Nephron progenitor cell (in vitro differentiated cells): ENCODE results near the gene SPRR2E.
"Not testable (repeated sequence)": the region's sequence is repeated elsewhere in the genome, so short reads cannot be mapped to it uniquely, and the experiment has no call there.

Source experiments
- DNase-seq: peaks from one replicate; pipeline ENCODE4 v3.0.0; 2021
- H3K27ac Mint-ChIP-seq: 2 replicates; pipeline ENCODE4 v1.8.0; 2021; ENCODE audit warnings: mild to moderate bottlenecking, moderate library complexity, mixed read lengths
- H3K27me3 Mint-ChIP-seq: 2 replicates; pipeline ENCODE4 v1.8.0; 2021; ENCODE audit warnings: mild to moderate bottlenecking, low read depth, mixed read lengths; ENCODE audit not compliant: poor library complexity
- H3K36me3 Mint-ChIP-seq: 2 replicates; pipeline ENCODE4 v1.8.0; 2021; ENCODE audit warnings: low read depth, mixed read lengths
- H3K4me1 Mint-ChIP-seq: 2 replicates; pipeline ENCODE4 v1.8.0; 2021; ENCODE audit warnings: mixed read lengths
- H3K4me3 Mint-ChIP-seq: 2 replicates; pipeline ENCODE4 v1.8.0; 2021; ENCODE audit warnings: mild to moderate bottlenecking, moderate library complexity, mixed read lengths
- H3K9me3 Mint-ChIP-seq: 2 replicates; pipeline ENCODE4 v1.8.0; 2021; ENCODE audit warnings: mild to moderate bottlenecking, moderate library complexity, mixed read lengths
- CTCF ChIP-seq: fragments of 200-600 bp; sonication (generic); IDR thresholded peaks from 2 replicates; pipeline ENCODE4 v1.5.0; 2021; ENCODE audit warnings: antibody characterized with exemption

The SPRR2E gene

GRCh38 chr1:153127296-153127695 lies 33.0 kb upstream of the SPRR2E start:
- Mint-ChIP-seq H3K4me1 (peaks cover 11% of the 10 kb centered on the region), H3K9me3 (peaks cover 65% of the 10 kb centered on the region), H3K4me3 (no peak overlapping the region)

GRCh38 chr1:153125536-153125935 lies 31.2 kb upstream of the SPRR2E start:
- H3K4me3 Mint-ChIP-seq, result no peak overlapping the region
- peaks cover 11% of the 10 kb centered on the region for H3K4me1 Mint-ChIP-seq
- H3K9me3 Mint-ChIP-seq, result peaks cover 68% of the 10 kb centered on the region
- no peak overlapping the region for H3K27ac Mint-ChIP-seq
- peaks cover 14% of the 10 kb centered on the region for H3K27me3 Mint-ChIP-seq
- peaks cover 14% of the 10 kb centered on the region for H3K36me3 Mint-ChIP-seq
- TF ChIP-seq CTCF, result no peak
- no peak for DNase-seq

More at GRCh38 chr1:153127296-153127695, 33.0 kb upstream of the SPRR2E start:
- Mint-ChIP-seq H3K27ac (no peak overlapping the region), H3K36me3 (peaks cover 14% of the 10 kb centered on the region), H3K27me3 (peaks cover 14% of the 10 kb centered on the region)
- no peak for DNase-seq
- TF ChIP-seq CTCF, result no peak

- H3K27ac Mint-ChIP-seq, H3K4me3 Mint-ChIP-seq, DNase-seq: not testable (repeated sequence)
- peaks cover 14% of the 10 kb centered on the region for H3K36me3 Mint-ChIP-seq
- H3K9me3 Mint-ChIP-seq, result peaks cover 59% of the 10 kb centered on the region
- H3K4me1 Mint-ChIP-seq, result peaks cover 17% of the 10 kb centered on the region
- H3K27me3 Mint-ChIP-seq, result peaks cover 14% of the 10 kb centered on the region
Measured at GRCh38 chr1:153123793-153124192, 29.5 kb upstream of the SPRR2E start.

- H3K36me3 Mint-ChIP-seq, result peaks cover 14% of the 10 kb centered on the region
- peak overlapping the region; percentile 61 for H3K4me3 Mint-ChIP-seq
- no peak for TF ChIP-seq CTCF
- peak overlapping the region; percentile 68 for H3K27ac Mint-ChIP-seq
- peaks cover 14% of the 10 kb centered on the region for H3K27me3 Mint-ChIP-seq
- peaks cover 59% of the 10 kb centered on the region for H3K9me3 Mint-ChIP-seq
- H3K4me1 Mint-ChIP-seq, result peaks cover 17% of the 10 kb centered on the region
- DNase-seq, result peak; percentile 29
Measured at GRCh38 chr1:153122831-153123421, 28.6 kb upstream of the SPRR2E start.

- peaks cover 14% of the 10 kb centered on the region for H3K27me3 Mint-ChIP-seq
- H3K27ac Mint-ChIP-seq, result no peak overlapping the region
- peaks cover 14% of the 10 kb centered on the region for H3K36me3 Mint-ChIP-seq
- no peak overlapping the region for H3K4me3 Mint-ChIP-seq
- no peak for TF ChIP-seq CTCF
- DNase-seq, result no peak
- H3K4me1 Mint-ChIP-seq, result peaks cover 17% of the 10 kb centered on the region
- peaks cover 46% of the 10 kb centered on the region for H3K9me3 Mint-ChIP-seq
Measured at GRCh38 chr1:153120945-153121344, 26.6 kb upstream of the SPRR2E start.

GRCh38 chr1:153119491-153119971 lies 25.2 kb upstream of the SPRR2E start:
- H3K4me1 Mint-ChIP-seq, result peaks cover 17% of the 10 kb centered on the region
- peak; percentile 9 for DNase-seq

GRCh38 chr1:153115264-153115663 lies 20.9 kb upstream of the SPRR2E start:
- H3K27ac Mint-ChIP-seq, DNase-seq, H3K9me3 Mint-ChIP-seq, H3K27me3 Mint-ChIP-seq, H3K4me1 Mint-ChIP-seq, H3K36me3 Mint-ChIP-seq, H3K4me3 Mint-ChIP-seq: not testable (repeated sequence)

More at GRCh38 chr1:153119491-153119971, 25.2 kb upstream of the SPRR2E start:
- peaks cover 4% of the 10 kb centered on the region for H3K27me3 Mint-ChIP-seq
- H3K36me3 Mint-ChIP-seq, result peaks cover 9% of the 10 kb centered on the region
- no peak for TF ChIP-seq CTCF
- H3K9me3 Mint-ChIP-seq, result peaks cover 32% of the 10 kb centered on the region
- no peak overlapping the region for H3K27ac Mint-ChIP-seq
- no peak overlapping the region for H3K4me3 Mint-ChIP-seq
